GM19468 (cell line): ENCODE data around the gene CEP85L.

Source experiments
- ATAC-seq: cut with Tn5 transposase; IDR thresholded peaks from one replicate; pipeline ENCODE4 v1.9.1; 2021; ENCODE audit warnings: mild to moderate bottlenecking, moderate library complexity, moderate number of reproducible peaks; ENCODE audit not compliant: unreplicated experiment; ENCODE audit errors: extremely low read depth

CEP85L gene

DNA sequence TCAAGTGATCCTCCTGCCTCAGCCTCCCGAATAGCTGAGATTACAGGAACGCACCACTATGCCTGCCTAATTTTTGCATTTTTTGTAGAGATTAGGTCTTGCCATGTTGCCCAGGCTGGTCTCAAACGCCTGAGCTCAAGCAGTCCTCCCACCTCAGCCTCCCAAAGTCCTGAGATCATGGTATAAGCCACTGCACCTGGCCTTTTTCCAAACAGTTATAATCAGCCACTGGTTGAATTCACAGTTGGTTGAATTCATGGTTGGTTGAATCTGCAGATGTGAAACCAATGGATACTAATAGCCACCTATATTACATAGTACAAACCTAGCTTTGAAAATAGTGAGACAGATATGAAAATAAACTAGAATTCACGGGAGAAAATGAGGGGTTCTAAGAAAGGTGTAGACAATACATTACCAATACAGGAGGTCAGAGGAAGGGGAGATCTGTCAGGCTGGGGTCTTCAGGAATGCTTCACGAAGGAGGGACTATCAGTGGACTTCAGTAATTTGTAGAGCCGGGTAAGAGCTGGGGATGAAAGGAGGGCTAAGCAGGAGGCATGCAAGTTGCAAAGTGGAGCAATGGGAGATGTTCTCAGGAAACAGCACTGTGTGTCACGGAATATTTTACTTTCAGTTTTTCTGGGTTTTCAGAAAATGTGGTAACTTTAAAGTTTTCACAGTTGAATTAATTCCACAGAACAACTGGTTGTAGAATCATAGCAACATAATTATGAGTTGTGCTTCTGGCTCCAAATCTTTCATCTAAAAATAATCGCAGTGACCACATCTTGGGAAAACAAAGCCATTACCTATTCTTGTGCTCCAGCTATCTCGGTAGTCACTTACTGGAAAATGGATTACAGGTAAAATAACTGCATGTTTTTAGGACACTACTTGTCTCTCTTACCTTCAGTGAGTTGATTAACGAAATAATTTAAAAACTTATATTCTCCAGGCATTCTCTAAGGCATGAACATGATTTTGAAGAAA is 12.9 kb upstream of the CEP85L start:
- no peak for ATAC-seq

DNA sequence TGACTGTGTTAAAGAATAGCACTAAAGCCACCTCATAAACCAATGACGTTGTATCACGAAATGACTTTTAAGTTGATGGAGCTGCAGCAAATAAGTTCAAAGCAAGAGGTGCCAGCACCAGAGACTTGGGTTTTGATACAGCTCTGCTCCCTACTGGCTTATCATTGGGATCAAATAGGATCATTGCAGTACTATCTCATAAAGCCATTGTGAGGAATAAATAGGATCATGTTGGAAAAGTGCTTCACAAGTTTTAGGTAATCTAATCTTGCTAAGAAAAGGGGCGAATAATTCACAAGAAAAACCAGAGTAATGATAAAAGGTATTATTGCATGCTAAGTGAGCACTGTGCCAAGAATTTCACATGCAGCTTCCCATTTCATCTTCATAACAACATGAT is 10.4 kb upstream of the CEP85L start:
- ATAC-seq, result no peak

DNA sequence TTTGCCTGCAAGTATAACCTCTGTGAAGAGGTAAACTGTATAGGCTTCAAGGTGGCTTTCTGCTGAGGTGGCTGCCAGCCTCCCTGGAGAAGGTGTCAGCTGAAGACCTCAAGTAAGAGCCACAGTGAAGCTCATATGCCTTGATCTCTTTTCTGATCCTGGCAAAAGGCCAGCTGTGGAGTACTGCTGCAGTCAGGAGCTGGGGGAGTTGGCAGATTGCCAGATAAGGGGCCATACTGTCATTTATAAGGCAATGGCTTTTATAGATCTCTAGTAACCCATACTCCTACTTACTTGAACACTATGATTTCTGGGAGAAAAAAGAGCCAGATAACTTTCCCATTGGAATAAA is 8.8 kb upstream of the CEP85L start:
- ATAC-seq, result no peak

GRCh38 chr6:118659513-118660217 is 8.3 kb upstream of the CEP85L start:
- ATAC-seq, result no peak

DNA sequence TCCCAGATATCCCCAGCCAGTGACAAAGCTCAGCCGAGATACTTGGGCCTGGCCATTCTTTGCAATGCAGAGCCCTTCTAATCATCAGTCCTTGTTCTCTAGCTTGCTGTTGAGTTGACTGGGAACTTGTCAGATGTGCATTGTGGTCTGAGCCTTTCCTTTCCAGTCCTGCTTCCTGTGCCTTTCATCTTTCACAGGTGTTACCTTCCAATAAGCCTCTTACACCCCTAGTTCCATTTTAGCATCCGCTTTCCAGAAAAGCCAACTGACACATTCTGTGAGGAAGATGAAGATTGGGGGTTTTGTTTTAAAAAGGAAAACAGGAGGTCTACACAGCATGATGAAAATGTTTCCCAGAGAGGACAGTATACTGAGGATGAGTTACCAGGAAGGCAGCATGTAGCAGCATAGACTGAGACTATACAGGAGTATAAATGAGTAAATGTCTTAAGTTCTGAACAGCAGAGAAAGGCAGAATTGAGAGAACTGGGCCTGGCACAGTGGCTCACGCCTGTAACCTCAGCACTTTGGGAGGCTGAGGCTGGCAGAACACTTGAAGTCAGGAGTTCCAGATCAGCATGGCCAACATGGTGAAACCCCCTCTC is 5.6 kb upstream of the CEP85L start:
- ATAC-seq, result no peak

- ATAC-seq, result no peak
Observed at GRCh38 chr6:118652051-118652615, 742 bp upstream of the CEP85L start.

GRCh38 chr6:118650582-118651281 is 659 bp downstream of the CEP85L start:
- peak; percentile 2 for ATAC-seq

- ATAC-seq, result no peak
Observed at GRCh38 chr6:118649918-118650581, 1.3 kb downstream of the CEP85L start.

DNA sequence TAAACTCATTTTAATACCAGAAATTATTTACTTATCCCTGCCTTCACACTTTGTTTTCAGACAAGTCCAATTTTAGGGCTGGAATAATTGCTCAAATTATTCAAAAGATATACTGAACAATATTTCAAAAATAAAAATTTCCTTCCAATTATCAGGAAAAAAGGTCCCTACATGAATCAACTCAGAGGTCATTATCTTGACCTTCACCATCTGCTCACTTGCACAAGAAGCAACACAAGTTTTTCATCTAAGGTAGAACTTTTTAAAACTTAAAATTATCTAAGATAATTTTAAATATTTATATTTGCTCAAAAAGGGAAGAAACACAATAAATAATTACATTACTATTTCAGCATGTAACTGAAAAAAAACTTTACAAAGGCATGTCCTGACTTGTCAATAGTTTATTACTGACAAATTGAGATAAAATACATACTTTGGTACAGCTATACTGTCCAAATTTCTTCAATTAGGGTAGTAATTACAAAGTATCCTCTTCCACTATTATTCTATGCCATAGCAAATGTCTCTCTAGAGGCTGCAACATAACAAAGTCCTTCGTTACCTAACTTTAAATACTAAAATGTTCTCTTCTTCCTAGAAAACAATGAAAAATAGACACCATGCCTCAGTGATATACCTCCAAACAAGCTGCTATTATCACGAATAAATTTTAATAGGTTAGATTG is 2.4 kb downstream of the CEP85L start:
- no peak for ATAC-seq

- ATAC-seq, result no peak
Observed at GRCh38 chr6:118646977-118647376, 4.4 kb downstream of the CEP85L start.

- ATAC-seq, result no peak
Observed at GRCh38 chr6:118645395-118645794, 6.0 kb downstream of the CEP85L start.

DNA sequence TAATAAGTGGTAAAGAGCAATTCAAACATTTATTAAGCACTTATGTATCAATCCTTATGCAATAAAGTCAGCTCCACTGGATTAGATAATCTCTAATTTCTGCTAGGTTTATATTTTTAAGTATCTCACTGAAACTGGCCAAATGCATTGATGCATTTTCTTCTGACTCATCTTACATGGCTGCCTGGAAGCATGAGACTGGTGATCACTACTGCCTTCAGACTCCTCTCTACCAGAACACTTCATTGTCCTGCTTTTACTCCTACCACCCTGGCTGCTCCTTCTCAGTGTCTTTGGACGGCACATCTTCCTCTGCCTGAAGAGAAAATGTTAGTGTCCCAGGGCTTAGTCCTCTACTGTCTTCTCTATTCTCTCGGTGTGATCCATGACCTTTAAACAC is 7.4 kb downstream of the CEP85L start:
- no peak for ATAC-seq

DNA sequence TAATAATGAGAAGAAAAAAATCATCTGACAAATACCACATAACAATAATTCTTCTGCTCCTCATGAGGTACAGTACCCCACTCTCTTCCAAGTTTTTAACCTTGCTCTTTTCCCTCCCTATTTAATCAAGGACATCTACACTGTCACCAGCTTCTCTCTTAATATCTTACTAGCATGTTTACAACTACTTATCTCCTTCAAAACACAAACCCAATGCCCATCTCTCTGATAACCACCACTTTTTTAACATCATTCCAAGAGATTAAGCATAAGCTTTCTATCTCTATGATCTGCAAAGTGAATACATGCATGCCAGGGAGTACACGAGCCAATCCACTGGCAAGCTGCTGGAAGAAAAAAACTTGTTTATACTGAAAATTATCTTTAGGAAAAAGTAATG is 10.3 kb downstream of the CEP85L start:
- ATAC-seq, result no peak

DNA sequence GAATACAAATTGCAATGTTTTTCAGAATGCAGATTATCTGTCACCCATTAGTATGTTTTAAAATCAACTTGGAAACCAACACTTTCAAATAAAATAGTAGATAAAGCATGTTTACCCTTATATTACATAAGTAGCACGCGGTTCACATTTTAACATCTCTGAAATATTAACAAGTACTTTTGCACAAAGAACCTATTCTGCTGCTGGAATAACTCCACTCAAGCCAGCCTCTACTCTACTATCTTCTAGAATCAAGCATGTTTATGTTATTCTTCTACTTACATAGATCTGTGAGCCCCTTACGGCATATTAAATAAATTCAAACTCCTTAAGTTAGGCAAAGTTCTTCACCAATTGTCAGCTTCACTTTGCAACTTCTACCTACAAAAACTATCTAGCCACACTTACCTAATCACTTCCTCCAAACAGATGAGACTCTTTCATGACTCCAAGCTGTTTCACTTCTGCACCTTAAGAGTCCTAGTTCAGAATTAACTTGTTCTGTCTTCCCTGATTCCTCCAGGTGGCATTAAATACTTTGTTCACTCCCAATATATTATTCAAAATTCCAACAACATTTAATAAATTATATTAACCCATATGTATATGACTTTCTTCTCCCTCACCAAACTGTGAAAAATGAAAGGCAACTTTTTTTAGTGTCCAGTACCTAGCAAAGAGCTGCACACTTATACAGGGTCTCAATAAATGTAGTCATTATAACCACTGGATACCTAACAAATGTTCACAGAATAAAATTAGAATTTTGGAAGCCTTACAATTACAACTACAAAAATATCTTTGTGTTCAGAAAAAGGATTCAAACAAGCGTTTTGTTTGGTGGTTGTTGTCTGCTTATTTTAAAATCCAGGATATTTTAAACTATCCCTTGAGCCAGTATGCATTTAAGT is 12.1 kb downstream of the CEP85L start:
- peak; percentile 67 for ATAC-seq

DNA sequence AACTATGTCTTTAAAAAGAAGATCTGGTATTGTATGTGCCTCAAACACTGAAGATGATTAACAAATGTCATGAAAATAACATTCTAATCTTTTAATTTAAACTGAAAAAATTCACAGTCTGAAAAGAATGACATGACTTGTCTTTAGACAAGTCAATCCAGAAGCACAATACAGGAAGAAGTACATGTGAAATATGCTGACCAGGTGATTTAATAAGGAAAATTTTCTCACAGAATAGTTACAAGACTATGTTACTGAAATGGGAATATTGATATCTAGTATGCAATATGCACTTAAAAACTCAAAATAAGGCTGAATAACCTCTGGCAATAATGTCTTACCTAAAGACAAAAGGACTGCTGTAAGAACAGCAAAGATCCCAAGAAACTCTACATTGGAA is 13.1 kb downstream of the CEP85L start:
- ATAC-seq, result no peak

GRCh38 chr6:118635909-118636735 is 15.3 kb downstream of the CEP85L start:
- ATAC-seq, result no peak

GRCh38 chr6:118632359-118632758 is 19.0 kb downstream of the CEP85L start:
- no peak for ATAC-seq
